Measurements from ENCODE around the gene SLC66A1. TPM values are rescaled to one million over a fixed set of nuclear protein-coding genes. Genes with fewer than 3 reads are reported as not detected.

SLC66A1 gene
- total RNA-seq, 1 donor from 2014 or later, result 22.4 TPM

DNA sequence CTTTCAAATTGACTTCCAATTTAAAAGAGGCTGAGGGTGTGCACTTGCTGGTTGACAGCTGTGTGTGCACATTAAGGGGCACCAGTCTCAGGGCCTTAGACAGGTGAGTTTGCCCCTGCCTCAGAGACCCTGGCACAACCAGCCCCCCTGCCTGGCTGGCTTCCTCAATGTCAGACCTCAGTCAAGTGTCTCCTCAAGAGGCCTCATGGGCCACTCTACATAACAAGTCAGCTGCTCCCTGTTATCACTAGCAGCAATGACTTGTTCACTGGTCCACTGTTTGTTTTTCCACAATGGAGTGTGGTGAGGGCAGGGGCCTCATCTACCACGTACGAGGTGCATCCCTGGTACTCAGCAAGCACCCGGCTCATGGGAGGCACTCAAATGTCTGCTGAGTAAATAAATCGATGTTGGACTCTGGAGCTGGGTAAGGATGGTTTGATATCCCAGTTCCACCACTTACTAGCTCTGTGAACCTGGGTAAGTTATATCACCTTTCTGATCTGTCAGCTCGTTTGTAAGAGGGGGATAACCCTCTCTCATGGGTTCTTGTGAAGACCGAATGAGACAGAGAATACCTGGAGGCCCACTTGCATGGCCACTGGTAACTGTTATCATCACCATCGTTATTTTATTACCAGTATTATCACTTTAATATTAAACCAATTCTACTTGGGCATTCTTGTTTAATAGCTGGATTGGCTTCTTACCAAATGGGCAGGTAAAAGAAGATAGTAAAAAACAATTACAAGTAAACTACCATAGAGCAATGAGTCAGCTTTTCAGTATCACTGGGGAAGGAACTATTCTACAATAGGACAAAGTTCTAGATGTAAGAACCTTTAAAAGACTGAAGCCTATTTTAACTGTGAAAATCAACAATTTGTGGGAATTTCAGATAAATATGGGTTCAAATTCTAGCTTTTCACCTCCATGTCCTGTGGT is 64.6 kb downstream of the SLC66A1 start:
- DNase-seq (ENCODE audit: low read depth), result no peak

DNA sequence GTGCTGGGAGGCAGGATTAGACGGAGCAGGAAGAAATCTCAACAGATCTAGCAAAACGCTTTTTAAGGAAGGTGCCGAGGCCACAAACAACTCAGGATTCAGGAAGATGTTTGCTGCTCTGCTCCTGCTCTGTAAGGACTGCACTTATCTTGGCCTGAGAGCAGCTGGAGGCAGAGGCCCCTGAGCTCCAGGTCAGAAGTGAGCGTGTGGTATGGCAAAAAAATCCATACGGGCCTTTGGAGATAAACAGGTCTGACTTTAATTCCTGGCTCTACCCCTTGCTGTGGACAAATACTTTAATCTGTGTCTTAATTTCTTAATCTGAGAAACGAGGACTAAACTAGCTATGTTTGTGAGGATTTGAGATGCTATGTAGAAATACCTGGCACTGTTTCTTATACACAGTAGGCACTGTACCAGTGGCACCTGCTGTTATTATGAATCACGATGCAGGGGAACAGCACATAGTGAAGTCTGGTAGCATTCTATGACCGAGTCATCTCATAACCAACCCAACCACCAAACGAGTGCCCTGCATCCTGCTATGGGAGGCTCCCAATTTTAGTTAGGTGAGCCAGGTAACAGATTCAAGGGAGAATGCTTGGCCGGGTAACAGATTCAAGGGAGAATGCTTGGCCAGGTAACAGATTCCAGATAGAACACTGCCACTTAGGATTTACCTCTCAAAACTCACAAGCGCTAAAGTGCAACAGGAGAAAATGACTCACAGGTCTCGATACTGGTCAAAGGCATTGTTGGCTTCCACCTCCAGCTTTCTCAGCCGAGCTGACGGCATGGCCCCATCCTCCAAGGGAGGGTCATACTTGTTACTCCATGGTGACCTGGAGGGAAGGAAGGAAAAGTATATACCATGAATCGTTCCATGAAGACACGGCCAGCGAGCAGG is 65.9 kb downstream of the SLC66A1 start:
- no peak for DNase-seq (ENCODE audit: low read depth)

Other genes with a start within 250 kb of the SLC66A1 start
- gene UBR4, start 102.1 kb upstream of the SLC66A1 start, total RNA-seq, result 61.1 and 174 TPM in 2 replicates
- 48.6 and 65.7 TPM in 2 replicates for gene EMC1, start 60.8 kb upstream of the SLC66A1 start, total RNA-seq
- gene MRTO4, start 60.5 kb upstream of the SLC66A1 start, total RNA-seq, result 21.5 and 34.0 TPM in 2 replicates
- gene AKR7A3, start 23.6 kb upstream of the SLC66A1 start, total RNA-seq, result 0.55 and 1.6 TPM in 2 replicates
- gene AKR7A2, start 182 bp upstream of the SLC66A1 start, total RNA-seq, result 64.3 and 73.8 TPM in 2 replicates
- gene CAPZB, start 173.2 kb downstream of the SLC66A1 start, total RNA-seq, result 114 and 151 TPM in 2 replicates